Raji (cell line): Measurements from ENCODE around the gene PSMA7.

Experiments used
- POLR2A ChIP-seq: IDR thresholded peaks from 2 replicates; pipeline ENCODE4 v1.6.1; 2011; ENCODE audit warnings: low read depth, low read length, control low read depth; ENCODE audit not compliant: insufficient read depth

Gene PSMA7

GRCh38 chr20:62149532-62150309 lies 6.5 kb upstream of the PSMA7 start:
- no peak for TF ChIP-seq POLR2A

- TF ChIP-seq POLR2A, result no peak
These were observed 5.7 kb upstream of the PSMA7 start for GRCh38 chr20:62148908-62149314.

GRCh38 chr20:62147528-62147927 lies 4.3 kb upstream of the PSMA7 start:
- TF ChIP-seq POLR2A, result no peak

GRCh38 chr20:62147125-62147524 lies 3.9 kb upstream of the PSMA7 start:
- no peak for TF ChIP-seq POLR2A

- no peak for TF ChIP-seq POLR2A
These were observed 3.0 kb upstream of the PSMA7 start for GRCh38 chr20:62146019-62146755.

- TF ChIP-seq POLR2A, result no peak
These were observed 2.5 kb upstream of the PSMA7 start for GRCh38 chr20:62145688-62146018.

GRCh38 chr20:62143957-62144825 lies 997 bp upstream of the PSMA7 start:
- no peak for TF ChIP-seq POLR2A

GRCh38 chr20:62142252-62143080 lies 728 bp downstream of the PSMA7 start:
- TF ChIP-seq POLR2A, result no peak

GRCh38 chr20:62141397-62142251 lies 1.6 kb downstream of the PSMA7 start:
- no peak for TF ChIP-seq POLR2A

GRCh38 chr20:62141043-62141396 lies 2.2 kb downstream of the PSMA7 start:
- no peak for TF ChIP-seq POLR2A

GRCh38 chr20:62139636-62140035 lies 3.6 kb downstream of the PSMA7 start:
- TF ChIP-seq POLR2A, result no peak

GRCh38 chr20:62138912-62139311 lies 4.3 kb downstream of the PSMA7 start:
- TF ChIP-seq POLR2A, result no peak

- no peak for TF ChIP-seq POLR2A
These were observed 5.0 kb downstream of the PSMA7 start for GRCh38 chr20:62138204-62138543.
